ENCODE measurements around the gene AURKB. TPM values are rescaled to one million over a fixed set of nuclear protein-coding genes. Genes with fewer than 3 reads are reported as not detected.
"Not testable (repeated sequence)": the region's sequence is repeated elsewhere in the genome, so short reads cannot be mapped to it uniquely, and the experiment has no call there.

Gene AURKB
- total RNA-seq, 4 donors from 2014 or later, result 2.3 TPM; not detected in 3

- H3K27me3 ChIP-seq, result no peaks in the 10 kb centered on the region
- ATAC-seq (peak; percentile 64 to 67), DNase-seq (peak; percentile 78 to 88)
- in situ Hi-C loops (cut with MboI; ENCODE audit: low sequenced_read_pairs in 4 of 4) (loop anchor here in 2 of 4 donors (5.0 to 10.0 kb wide), 2 partner anchors 34 to 74 kb away; partner anchors contain the start of gene SLC25A35 (in 1 of the 2)), intact Hi-C loops (cut with DNase I; ENCODE audit: low total_unique reads) (loop anchor here (1.0 to 5.0 kb wide), 2 partner anchors 155 to 216 kb away; partner anchors contain the start of genes KRABD2 and NDEL1)
- H3K27ac ChIP-seq, result peak overlapping the region; percentile 89 to 99 (median 94)
- no peaks in the 10 kb centered on the region for H3K9me3 ChIP-seq
- peak overlapping the region; percentile 64 to 91 (median 67) for H3K4me3 ChIP-seq
- no peaks in the 10 kb centered on the region for H3K36me3 ChIP-seq
- H3K4me1 ChIP-seq, result peaks cover 11 to 13% of the 10 kb centered on the region in 2 donors
- TF ChIP-seq POLR2A (IDR thresholded peaks at IDR 0.05) (peak; percentile 10 to 32), CTCF (IDR thresholded peaks at IDR 0.05 in 4 of 5, conservative IDR thresholded peaks at IDR 0.05 in 1 of 5) (no peak)
Observed at GRCh38 chr17:8220783-8221662, 10.6 kb upstream of the AURKB start.

DNA sequence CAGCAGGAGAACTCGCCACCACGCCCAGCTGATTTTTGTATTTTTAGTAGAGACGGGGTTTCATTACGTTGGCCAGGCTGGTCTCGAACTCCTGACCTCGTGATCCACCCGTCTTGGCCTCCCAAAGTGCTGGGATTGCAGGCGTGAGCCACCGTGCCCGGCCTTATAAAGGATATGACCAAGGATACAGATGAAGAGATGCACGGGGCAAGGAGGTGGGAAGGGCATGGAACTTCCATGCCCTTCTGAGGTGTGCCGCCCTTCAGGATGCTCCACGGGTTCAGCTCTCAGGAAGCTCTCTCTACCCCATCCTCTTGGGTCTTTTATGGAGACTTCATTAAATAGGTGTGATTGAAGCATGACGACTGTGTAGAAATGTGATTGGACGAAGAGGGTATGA lies 3.6 kb upstream of the AURKB start:
- in situ Hi-C loops (cut with MboI; ENCODE audit: low sequenced_read_pairs in 4 of 4); intact Hi-C loops (cut with DNase I; ENCODE audit: low total_unique reads); H3K27me3 ChIP-seq; H3K27ac ChIP-seq; DNase-seq; H3K36me3 ChIP-seq; ATAC-seq; H3K4me3 ChIP-seq; H3K9me3 ChIP-seq: not testable (repeated sequence)
- peaks cover 6 to 14% of the 10 kb centered on the region in 2 donors for H3K4me1 ChIP-seq

- DNase-seq (no peak), ATAC-seq (no peak)
- no peaks in the 10 kb centered on the region for H3K36me3 ChIP-seq
- peaks cover 6 to 14% of the 10 kb centered on the region in 2 donors for H3K4me1 ChIP-seq
- in situ Hi-C loops (cut with MboI; ENCODE audit: low sequenced_read_pairs in 4 of 4) (no loop called here), intact Hi-C loops (cut with DNase I; ENCODE audit: low total_unique reads) (no loop called here)
- no peaks in the 10 kb centered on the region for H3K27me3 ChIP-seq
- H3K4me3 ChIP-seq, result no peak overlapping the region
- no peaks in the 10 kb centered on the region for H3K9me3 ChIP-seq
- no peak for TF ChIP-seq CTCF (IDR thresholded peaks at IDR 0.05 in 4 of 5, conservative IDR thresholded peaks at IDR 0.05 in 1 of 5)
- no peak for TF ChIP-seq POLR2A (IDR thresholded peaks at IDR 0.05)
- no peak overlapping the region for H3K27ac ChIP-seq
Observed at GRCh38 chr17:8212312-8213180, 2.2 kb upstream of the AURKB start.

GRCh38 chr17:8210761-8211458 lies 535 bp upstream of the AURKB start:
- ATAC-seq (no peak), DNase-seq (no peak)
- no peaks in the 10 kb centered on the region for H3K36me3 ChIP-seq
- TF ChIP-seq POLR2A (IDR thresholded peaks at IDR 0.05) (no peak), CTCF (IDR thresholded peaks at IDR 0.05 in 4 of 5, conservative IDR thresholded peaks at IDR 0.05 in 1 of 5) (no peak)
- peak overlapping the region; percentile 53 to 75 (median 74) for H3K27ac ChIP-seq
- no peaks in the 10 kb centered on the region for H3K27me3 ChIP-seq
- H3K4me3 ChIP-seq, result peak overlapping the region; percentile 61 to 75 (median 68)
- intact Hi-C loops (cut with DNase I; ENCODE audit: low total_unique reads), result no loop called here
- H3K4me1 ChIP-seq, result peaks cover 6 to 14% of the 10 kb centered on the region in 2 donors
- H3K9me3 ChIP-seq, result no peaks in the 10 kb centered on the region
- in situ Hi-C loops (cut with MboI; ENCODE audit: low sequenced_read_pairs in 4 of 4), result no loop called here

Measured in gastrocnemius medialis (tissue), 4 donors.